Measurements from ENCODE around the gene TTC7B. TPM values are rescaled to one million over a fixed set of nuclear protein-coding genes. Genes with fewer than 3 reads are reported as not detected.

TTC7B gene
- total RNA-seq, 2 experiments from 2014 or later = 5.6 to 7.8 TPM

DNA sequence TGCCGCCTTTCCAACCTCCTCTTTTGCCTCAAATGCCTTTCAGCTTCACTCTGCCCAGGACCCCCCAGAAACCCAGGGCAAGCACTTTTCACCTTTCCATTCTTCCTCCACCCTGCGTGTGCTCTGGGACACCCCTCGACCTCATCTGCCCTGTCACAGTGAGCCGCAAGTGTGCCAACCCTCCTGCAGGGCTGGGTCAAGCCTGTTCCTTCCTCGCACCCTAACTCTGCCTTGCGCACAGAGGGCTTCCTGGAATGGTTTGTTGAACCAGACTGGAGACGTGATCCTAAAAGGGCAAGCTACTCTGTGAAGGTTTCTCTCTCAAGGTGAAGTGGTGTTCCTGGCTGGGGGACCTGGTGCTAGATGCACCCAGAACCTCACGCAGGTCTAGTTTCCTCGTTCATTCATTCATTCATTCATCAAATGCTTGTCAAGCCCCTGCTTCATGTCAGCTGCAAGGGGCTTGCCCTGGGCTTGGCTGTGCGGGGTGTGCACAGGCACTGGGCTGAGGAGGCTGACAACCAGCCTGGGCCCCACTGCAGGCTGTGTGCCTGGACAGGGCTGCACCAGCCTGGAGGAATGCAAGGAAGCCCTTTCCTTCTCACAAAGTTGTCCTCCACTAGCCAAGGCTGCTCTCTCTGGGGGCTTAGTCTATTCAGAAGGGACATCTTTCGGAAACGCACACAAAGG lies 232.2 kb downstream of the TTC7B start:
- no peaks in the 10 kb centered on the region for H3K27me3 Mint-ChIP-seq
- no peak for ATAC-seq
- CTCF ChIA-PET = interaction anchor here (1.2 to 1.4 kb wide), 2 partner anchors 82 to 113 kb away, joined by 3 to 6 read pairs; no protein-coding TSS in a partner anchor
- TF ChIP-seq CTCF (IDR thresholded peaks at IDR 0.05) = no peak
- no peaks in the 10 kb centered on the region for H3K36me3 Mint-ChIP-seq (ENCODE audit: low read depth)
- no peak overlapping the region for H3K27ac Mint-ChIP-seq
- H3K9me3 Mint-ChIP-seq = no peaks in the 10 kb centered on the region
- no peak for DNase-seq
- H3K4me3 Mint-ChIP-seq = no peak overlapping the region
- POLR2A ChIA-PET = no interaction called here
- H3K4me1 Mint-ChIP-seq (ENCODE audit: low read depth) = no peaks in the 10 kb centered on the region
- intact Hi-C loops (cut with micrococcal nuclease) = no loop called here

DNA sequence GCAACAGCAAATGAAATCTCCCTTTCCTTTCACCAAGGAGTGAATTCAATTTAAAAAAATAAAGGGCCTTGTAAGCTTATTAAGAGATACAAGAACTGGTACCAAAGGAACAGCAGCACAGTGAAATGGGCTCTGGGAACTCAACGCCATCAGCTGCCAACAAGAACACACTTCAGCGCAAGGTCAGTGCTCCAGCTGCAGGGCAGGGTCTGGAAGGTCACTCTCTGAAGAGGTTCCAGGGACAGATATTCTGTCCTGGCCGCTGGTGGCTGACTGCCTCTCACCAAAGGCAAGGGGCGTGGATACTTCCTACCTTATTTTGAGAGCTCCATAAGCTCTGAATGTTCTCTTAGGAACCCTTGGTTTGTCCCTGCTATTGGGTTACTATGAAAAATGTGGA lies 232.8 kb downstream of the TTC7B start:
- Mint-ChIP-seq H3K36me3 (ENCODE audit: low read depth) (no peaks in the 10 kb centered on the region), H3K27ac (no peak overlapping the region), H3K9me3 (no peaks in the 10 kb centered on the region), H3K4me1 (ENCODE audit: low read depth) (no peaks in the 10 kb centered on the region), H3K27me3 (no peaks in the 10 kb centered on the region), H3K4me3 (no peak overlapping the region)
- CTCF ChIA-PET = interaction anchor here (1.4 kb wide), 1 partner anchor 82 kb away, joined by 3 read pairs; no protein-coding TSS in a partner anchor
- POLR2A ChIA-PET = no interaction called here
- intact Hi-C loops (cut with micrococcal nuclease) = no loop called here
- DNase-seq = no peak
- no peak for TF ChIP-seq CTCF (IDR thresholded peaks at IDR 0.05)
- ATAC-seq = no peak

DNA sequence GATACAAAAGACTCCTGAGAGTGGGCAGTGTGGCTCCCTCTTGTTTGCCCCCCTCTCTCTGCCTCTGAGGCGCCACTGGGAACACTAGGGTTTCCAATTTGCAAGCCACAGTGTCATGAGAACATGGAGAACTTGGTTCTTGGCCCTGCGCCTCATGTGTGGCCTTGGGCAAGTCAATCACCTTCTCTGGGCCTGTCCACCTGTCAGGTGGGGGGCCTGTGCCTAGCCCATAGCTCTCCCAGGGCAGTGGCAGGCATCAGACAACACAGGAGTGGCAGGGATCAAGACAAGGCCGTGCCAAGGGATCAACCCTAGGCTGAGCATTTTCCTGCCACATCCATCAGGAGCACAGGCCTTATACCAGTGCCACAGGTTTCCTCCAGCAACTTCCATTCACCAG lies 234.1 kb downstream of the TTC7B start:
- Mint-ChIP-seq H3K4me1 (ENCODE audit: low read depth) (no peaks in the 10 kb centered on the region), H3K36me3 (ENCODE audit: low read depth) (no peaks in the 10 kb centered on the region), H3K9me3 (no peaks in the 10 kb centered on the region), H3K4me3 (no peak overlapping the region), H3K27ac (no peak overlapping the region), H3K27me3 (no peaks in the 10 kb centered on the region)
- ChIA-PET POLR2A (no interaction called here), CTCF (no interaction called here)
- DNase-seq (no peak), ATAC-seq (no peak)
- TF ChIP-seq CTCF (IDR thresholded peaks at IDR 0.05) = no peak
- intact Hi-C loops (cut with micrococcal nuclease) = no loop called here

- Mint-ChIP-seq H3K36me3 (ENCODE audit: low read depth) (no peaks in the 10 kb centered on the region), H3K27ac (no peak overlapping the region), H3K4me3 (no peak overlapping the region), H3K27me3 (no peaks in the 10 kb centered on the region), H3K4me1 (ENCODE audit: low read depth) (no peaks in the 10 kb centered on the region), H3K9me3 (no peaks in the 10 kb centered on the region)
- intact Hi-C loops (cut with micrococcal nuclease) = no loop called here
- no peak for ATAC-seq
- no peak for DNase-seq
- CTCF ChIA-PET = no interaction called here
- TF ChIP-seq CTCF (IDR thresholded peaks at IDR 0.05) = no peak
- POLR2A ChIA-PET = no interaction called here
These were observed 234.5 kb downstream of the TTC7B start for GRCh38 chr14:90581745-90582144.

GRCh38 chr14:90580377-90581335 lies 235.6 kb downstream of the TTC7B start:
- POLR2A ChIA-PET = no interaction called here
- no peaks in the 10 kb centered on the region for H3K27me3 Mint-ChIP-seq
- no peak for TF ChIP-seq CTCF (IDR thresholded peaks at IDR 0.05)
- no peaks in the 10 kb centered on the region for H3K36me3 Mint-ChIP-seq (ENCODE audit: low read depth)
- no peaks in the 10 kb centered on the region for H3K4me1 Mint-ChIP-seq (ENCODE audit: low read depth)
- ATAC-seq = no peak
- H3K27ac Mint-ChIP-seq = no peak overlapping the region
- H3K9me3 Mint-ChIP-seq = no peaks in the 10 kb centered on the region
- H3K4me3 Mint-ChIP-seq = no peak overlapping the region
- DNase-seq = no peak
- intact Hi-C loops (cut with micrococcal nuclease) = no loop called here
- CTCF ChIA-PET = no interaction called here

All from activated CD8-positive, alpha-beta T cell treated with anti-CD3 and anti-CD28 coated beads for 36 hours (primary cell).